OCI-LY7 (cell line): ENCODE data around the gene AGPAT3. TPM values are rescaled to one million over a fixed set of nuclear protein-coding genes. Genes with fewer than 3 reads are reported as not detected.

Source experiments
- BruUV-seq: library from RNA; stranded (reverse); fragments of 400-500 nt; replicated peaks from 2 replicates; lab custom pipeline; 2021; lab: Mats Ljungman, UMichigan
- CTCF ChIA-PET: fragments of 300-600 bp; sonication (Branson Sonifier 250); formaldehyde crosslinking; loops from one replicate; lab custom pipeline; 2022; ENCODE audit warnings: antibody characterized with exemption; ENCODE audit not compliant: unreplicated experiment; lab: Charles Lee
- POLR2A ChIA-PET: fragments of 300-600 bp; sonication (Branson Sonifier 250); formaldehyde crosslinking; loops from one replicate; lab custom pipeline; 2022; ENCODE audit warnings: antibody characterized with exemption; lab: Charles Lee
- DNase-seq: peaks from one replicate; pipeline ENCODE4 v3.0.0-alpha.2; 2015; ENCODE audit warnings: low spot score
- H2AFZ ChIP-seq: fragments of 200-600 bp; sonication (generic), shearing (Covaris generic); 2 replicates; pipeline ENCODE4 v1.6.1; 2014; ENCODE audit warnings: mild to moderate bottlenecking, antibody characterized with exemption, low read length, moderate library complexity
- H3K27ac ChIP-seq: fragments of 200-600 bp; sonication (generic); 2 replicates; pipeline ENCODE4 v1.5.1; 2014; ENCODE audit warnings: mixed run types, low read depth, mild to moderate bottlenecking, moderate library complexity, low read length, inconsistent platforms; ENCODE audit not compliant: poor library complexity, severe bottlenecking
- H3K36me3 ChIP-seq: fragments of 200-600 bp; sonication (generic); 2 replicates; pipeline ENCODE4 v1.6.1; 2014; ENCODE audit warnings: mild to moderate bottlenecking, antibody characterized with exemption, low read length, moderate library complexity, mixed read lengths; ENCODE audit not compliant: insufficient read depth
- H3K4me1 ChIP-seq: fragments of 200-600 bp; sonication (generic); 2 replicates; pipeline ENCODE4 v1.5.1; 2014; ENCODE audit warnings: mild to moderate bottlenecking, low read length; ENCODE audit not compliant: insufficient read depth, poor library complexity, severe bottlenecking
- H3K4me2 ChIP-seq: fragments of 200-600 bp; sonication (generic); 2 replicates; pipeline ENCODE4 v1.6.1; 2014; ENCODE audit warnings: mild to moderate bottlenecking, low read length
- H3K4me3 ChIP-seq: fragments of 200-600 bp; sonication (generic); 2 replicates; pipeline ENCODE4 v1.5.1; 2014; ENCODE audit warnings: mild to moderate bottlenecking, low read depth, low read length; ENCODE audit not compliant: poor library complexity, severe bottlenecking
- H3K79me2 ChIP-seq: fragments of 200-600 bp; sonication (generic); 2 replicates; pipeline ENCODE4 v1.6.1; 2016; ENCODE audit warnings: low read depth, mild to moderate bottlenecking, low read length, moderate library complexity, mixed read lengths; ENCODE audit not compliant: insufficient read depth
- H3K9me2 ChIP-seq: fragments of 200-600 bp; sonication (generic); 2 replicates; pipeline ENCODE4 v1.6.1; 2016; ENCODE audit warnings: mild to moderate bottlenecking, low read length, mixed read lengths; ENCODE audit not compliant: insufficient read depth
- H3K9me3 ChIP-seq: fragments of 200-600 bp; sonication (generic); 2 replicates; pipeline ENCODE4 v1.6.1; 2014; ENCODE audit warnings: mild to moderate bottlenecking, mixed run types, low read length, mixed read lengths
- H4K20me1 ChIP-seq: fragments of 200-600 bp; sonication (generic); 2 replicates; pipeline ENCODE4 v1.6.1; 2014; ENCODE audit warnings: mild to moderate bottlenecking, antibody characterized with exemption, low read length, moderate library complexity, mixed read lengths; ENCODE audit not compliant: insufficient read depth
- CTCF ChIP-seq: fragments of 200-600 bp; sonication (generic); conservative IDR thresholded peaks from 2 replicates; pipeline ENCODE4 v1.5.1; 2014; ENCODE audit warnings: mild to moderate bottlenecking, antibody characterized with exemption, low read length, moderate library complexity, mixed read lengths
- EZH2phosphoT487 ChIP-seq: fragments of 200-600 bp; sonication (generic); IDR thresholded peaks from 2 replicates; pipeline ENCODE4 v1.6.1; 2018; ENCODE audit warnings: low read depth, borderline replicate concordance, mild to moderate bottlenecking, mixed run types, antibody characterized with exemption, low read length, moderate library complexity, mixed read lengths
- intact Hi-C: fragments of 100-400 bp; cut with micrococcal nuclease; formaldehyde crosslinking; loops from one replicate; pipeline ENCODE4 v1.10.0; 2022; ENCODE audit not compliant: unreplicated experiment
- total RNA-seq, 2 experiments: library from RNA; depleted of rRNA in 1 of 2; stranded (reverse); fragments of >200 nt in 1 of 2; shearing (Covaris generic) in 1 of 2; gene quantifications; 2 replicates each; pipeline ENCODE4 v1.2.3, GENCODE V29; 2014 to 2022

Gene AGPAT3
- total RNA-seq, 2 experiments from 2014 or later: 9.2 to 33.4 TPM

- Histone ChIP-seq H4K20me1 (no peaks in the 10 kb centered on the region), H3K4me3 (no peak overlapping the region), H3K9me2 (no peaks in the 10 kb centered on the region), H3K79me2 (no peaks in the 10 kb centered on the region), H3K4me2 (no peak overlapping the region), H3K4me1 (no peaks in the 10 kb centered on the region), H3K36me3 (no peaks in the 10 kb centered on the region), H3K9me3 (no peaks in the 10 kb centered on the region), H2AFZ (no peak overlapping the region), H3K27ac (no peak overlapping the region)
- intact Hi-C loops: no loop called here
- BruUV-seq: no TSS peak
- DNase-seq: no peak
- ChIA-PET CTCF (interaction anchor here (0.6 kb wide), 1 partner anchor 13 kb away, joined by 3 read pairs; no protein-coding TSS in a partner anchor), POLR2A (no interaction called here)
- no peak for TF ChIP-seq EZH2phosphoT487
- no peak for TF ChIP-seq CTCF
Measured at GRCh38 chr21:43926196-43926595, 61.2 kb downstream of the AGPAT3 start.

GRCh38 chr21:43927591-43928221 lies 62.7 kb downstream of the AGPAT3 start:
- Histone ChIP-seq H3K4me2 (no peak overlapping the region), H3K27ac (no peak overlapping the region), H3K9me3 (no peaks in the 10 kb centered on the region), H3K79me2 (no peaks in the 10 kb centered on the region), H4K20me1 (no peaks in the 10 kb centered on the region), H2AFZ (no peak overlapping the region), H3K36me3 (no peaks in the 10 kb centered on the region), H3K9me2 (no peaks in the 10 kb centered on the region), H3K4me3 (no peak overlapping the region), H3K4me1 (no peaks in the 10 kb centered on the region)
- no peak for TF ChIP-seq CTCF
- no peak for TF ChIP-seq EZH2phosphoT487
- no peak for DNase-seq
- intact Hi-C loops: no loop called here
- CTCF ChIA-PET: no interaction called here
- POLR2A ChIA-PET: no interaction called here
- no TSS peak for BruUV-seq

- H4K20me1 ChIP-seq: no peaks in the 10 kb centered on the region
- no TSS peak for BruUV-seq
- H3K4me2 ChIP-seq: no peak overlapping the region
- H3K27ac ChIP-seq: no peak overlapping the region
- ChIA-PET POLR2A (no interaction called here), CTCF (no interaction called here)
- no peak overlapping the region for H2AFZ ChIP-seq
- TF ChIP-seq EZH2phosphoT487 (no peak), CTCF (no peak)
- H3K9me2 ChIP-seq: no peaks in the 10 kb centered on the region
- H3K4me3 ChIP-seq: no peak overlapping the region
- no peaks in the 10 kb centered on the region for H3K79me2 ChIP-seq
- intact Hi-C loops: no loop called here
- H3K4me1 ChIP-seq: no peaks in the 10 kb centered on the region
- H3K9me3 ChIP-seq: no peaks in the 10 kb centered on the region
- no peak for DNase-seq
- H3K36me3 ChIP-seq: no peaks in the 10 kb centered on the region
Measured at GRCh38 chr21:43928222-43929125, 63.5 kb downstream of the AGPAT3 start.
